HepG2 (cell line): ENCODE measurements around the gene SASH1. TPM values are rescaled to one million over a fixed set of nuclear protein-coding genes. Genes with fewer than 3 reads are reported as not detected.

Source experiments
- ATAC-seq: fragments of 200-7000 bp; cut with Tn5 transposase; 3 replicates; pipeline ENCODE4 v1.9.1; 2020; ENCODE audit warnings: mild to moderate bottlenecking, moderate library complexity
- BruUV-seq: library from RNA; stranded (reverse); fragments of 400-500 nt; replicated peaks from 2 replicates; lab custom pipeline; 2021; lab: Mats Ljungman, UMichigan
- CTCF ChIA-PET: fragments of 300-600 bp; formaldehyde crosslinking; extraction: SDS; loops from one replicate; lab custom pipeline; 2021; ENCODE audit warnings: low total read pairs, inconsistent platforms, low intra/inter-chr PET ratio; lab: Yijun Ruan, JAX
- POLR2A ChIA-PET: fragments of 350-600 bp; sonication (Branson Sonifier 250); formaldehyde crosslinking; loops from one replicate; lab custom pipeline; 2020; ENCODE audit warnings: antibody characterized with exemption, inconsistent platforms; lab: Yijun Ruan, JAX
- DNase-seq: peaks from one replicate; pipeline ENCODE4 v3.0.0-alpha.2; 2015; ENCODE audit warnings: low spot score
- FAIRE-seq: peaks from 3 replicates; lab custom pipeline; 2011; peaks lifted over from hg19 to GRCh38; lab: Jason Lieb, UNC
- H2AFZ ChIP-seq: one replicate; pipeline ENCODE4 v1.6.1; 2011; ENCODE audit warnings: low read length, inconsistent platforms
- H3K27ac ChIP-seq: fragments of 300-600 bp; 3 replicates; pipeline ENCODE4 v1.8.0; 2011; ENCODE audit warnings: mixed run types, mild to moderate bottlenecking, mixed read lengths, low read length, inconsistent platforms; ENCODE audit not compliant: insufficient read depth; ENCODE audit errors: extremely low read length
- H3K27me3 ChIP-seq, 2 experiments: fragments of 200-600 bp in 1 of 2; 2 replicates in 1 of 2; 3 replicates in 1 of 2; pipeline versions ENCODE4 v1.6.0 to v1.8.0; 2011; ENCODE audit warnings: low read length in 2 of 2, mild to moderate bottlenecking in 2 of 2, moderate library complexity in 2 of 2, inconsistent platforms in 1 of 2; ENCODE audit not compliant: insufficient read depth in 2 of 2, control insufficient read depth in 1 of 2
- H3K36me3 ChIP-seq, 2 experiments: fragments of 200-600 bp in 1 of 2; replicated peaks in 1 of 2; 2 replicates in 1 of 2; 3 replicates in 1 of 2; pipeline versions ENCODE4 v1.5.1 to v1.8.0; 2011; ENCODE audit warnings: low read length in 2 of 2, inconsistent platforms in 1 of 2; ENCODE audit not compliant: insufficient read depth in 2 of 2, control insufficient read depth in 1 of 2
- H3K4me1 ChIP-seq: 2 replicates; pipeline ENCODE4 v1.5.1; 2012; ENCODE audit warnings: low read length, inconsistent platforms; ENCODE audit not compliant: insufficient read depth
- H3K4me2 ChIP-seq: 2 replicates; pipeline ENCODE4 v1.6.0; 2011; ENCODE audit warnings: low read depth, low read length, inconsistent platforms
- H3K4me3 ChIP-seq, 3 experiments: fragments of 200-600 bp in 1 of 3; sonication (generic), shearing (Covaris generic) in 1 of 3; replicated peaks in 1 of 3; 2 replicates each; pipeline ENCODE4 v1.5.1; 2011 to 2016; ENCODE audit warnings: low read length in 3 of 3, inconsistent platforms in 2 of 3, low read depth in 2 of 3, mild to moderate bottlenecking in 2 of 3, control low read depth in 1 of 3, mixed read lengths in 1 of 3; ENCODE audit not compliant: insufficient read depth in 1 of 3
- H3K79me2 ChIP-seq: one replicate; pipeline ENCODE4 v1.6.1; 2011; ENCODE audit warnings: low read length, inconsistent platforms; ENCODE audit not compliant: insufficient read depth
- H3K9ac ChIP-seq: 2 replicates; pipeline ENCODE4 v1.6.0; 2011; ENCODE audit warnings: mild to moderate bottlenecking, low read depth, low read length, inconsistent platforms; ENCODE audit not compliant: insufficient read depth
- H3K9me3 ChIP-seq: 2 replicates; pipeline ENCODE4 v1.5.1; 2012; ENCODE audit warnings: mild to moderate bottlenecking, low read length
- H4K20me1 ChIP-seq: 2 replicates; pipeline ENCODE4 v1.6.0; 2011; ENCODE audit warnings: inconsistent platforms, mild to moderate bottlenecking, low read length, moderate library complexity; ENCODE audit not compliant: insufficient read depth
- FOXA3 ChIP-seq: IDR thresholded peaks from 2 replicates; pipeline ENCODE4 v1.6.1; 2016; ENCODE audit warnings: missing genetic modification reagents, missing compliant biosample characterization
- GTF2F1 ChIP-seq: fragments of 150-350 bp; IDR thresholded peaks from 2 replicates; pipeline ENCODE4 v1.6.1; 2014; ENCODE audit warnings: low read length
- HES4 ChIP-seq: sonication (generic); formaldehyde crosslinking; IDR thresholded peaks from 2 replicates; pipeline ENCODE4 v1.9.0; 2021; ENCODE audit warnings: mild to moderate bottlenecking, missing genetic modification reagents, borderline replicate concordance
- ZNF543 ChIP-seq: sonication (generic); formaldehyde crosslinking; IDR thresholded peaks from 2 replicates; pipeline ENCODE4 v1.4.0; 2020; ENCODE audit warnings: mild to moderate bottlenecking, missing genetic modification reagents
- WGBS: methylation state at CpG from one replicate; pipeline ENCODE4 v1.1.6; 2017; ENCODE audit warnings: low lambda C conversion rate; 5-methylcytosine and 5-hydroxymethylcytosine counted together
- in situ Hi-C: cut with HindIII; loops from 2 replicates; pipeline ENCODE4 v1.10.0; 2017; ENCODE audit warnings: low pct_unique_long_range_greater_than_20kb; ENCODE audit not compliant: extremely low pct_ligation_motif_present
- intact Hi-C: fragments of 100-400 bp; cut with micrococcal nuclease; formaldehyde crosslinking; loops from one replicate; pipeline ENCODE4 v1.10.0; 2022; ENCODE audit not compliant: unreplicated experiment
- polyA plus RNA-seq, 8 experiments: library from polyadenylated mRNA; depleted of rRNA in 3 of 8; stranded (reverse) in 7 of 8; unstranded in 1 of 8; fragments of >200 nt; fragmentation: Illumina TruSeq in 4 of 8; extraction: Trizol in 4 of 8; gene quantifications; 2 replicates each; pipeline versions ENCODE4 v1.2.1 to v1.2.3, GENCODE V29; 2011 to 2016; ENCODE audit warnings: low read depth in 4 of 8, missing spikeins in 1 of 8, mixed read lengths in 1 of 8; ENCODE audit not compliant: insufficient read depth in 1 of 8
- total RNA-seq, 5 experiments: library from RNA; depleted of rRNA; stranded (reverse); fragments of >200 nt; fragmentation: Illumina TruSeq; extraction: Trizol; gene quantifications; 2 replicates each; pipeline ENCODE4 v1.2.3, GENCODE V29; 2016; ENCODE audit warnings: low read depth in 1 of 5
- TF ChIP-seq, protein P1 (sequence below): IDR thresholded peaks from 2 replicates; pipeline ENCODE4 v1.6.1; 2016
- TF ChIP-seq, protein P2 (sequence below): sonication (generic); formaldehyde crosslinking; IDR thresholded peaks from 2 replicates; pipeline ENCODE4 v1.4.0; 2020; ENCODE audit warnings: missing genetic modification reagents

Gene SASH1
- total and polyA plus RNA-seq, 2 of the 13 experiments (the other 11 are each of a cell fraction or from before 2014, with no cell fraction given), result 7.5 to 8.2 TPM

DNA sequence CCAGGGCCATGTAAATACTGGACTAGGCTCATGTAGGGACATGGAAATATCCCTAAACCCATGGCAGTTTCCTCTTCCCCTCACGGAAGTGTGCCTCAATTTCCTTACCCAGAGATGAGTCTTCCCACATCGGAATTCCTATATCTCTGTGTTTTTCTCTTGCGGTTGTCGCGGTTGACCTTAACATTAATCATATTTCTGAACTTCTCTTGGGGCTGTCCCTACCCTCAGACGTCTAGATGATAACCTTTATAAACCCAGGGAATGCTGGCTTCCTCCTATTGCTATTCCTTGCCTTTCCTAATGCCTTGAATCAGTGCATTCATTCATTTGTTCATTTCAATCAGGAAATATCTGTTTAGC, 160.1 kb downstream of the SASH1 start:
- WGBS, result 95% methylated on average over 6 of the region's 6 CpGs
- DNase-seq (no peak), ATAC-seq (no peak)
- no peaks in the 10 kb centered on the region; a peak in 1 of 5 replicates for H3K36me3 ChIP-seq
- H3K4me3 ChIP-seq, result no peak overlapping the region
- H3K27ac ChIP-seq, result no peak overlapping the region
- H3K4me2 ChIP-seq, result no peak overlapping the region
- ChIA-PET POLR2A (no interaction called here), CTCF (no interaction called here)
- in situ Hi-C loops, result no loop called here
- BruUV-seq, result no TSS peak
- no peak overlapping the region for H3K9ac ChIP-seq
- TF ChIP-seq, protein P1, sequence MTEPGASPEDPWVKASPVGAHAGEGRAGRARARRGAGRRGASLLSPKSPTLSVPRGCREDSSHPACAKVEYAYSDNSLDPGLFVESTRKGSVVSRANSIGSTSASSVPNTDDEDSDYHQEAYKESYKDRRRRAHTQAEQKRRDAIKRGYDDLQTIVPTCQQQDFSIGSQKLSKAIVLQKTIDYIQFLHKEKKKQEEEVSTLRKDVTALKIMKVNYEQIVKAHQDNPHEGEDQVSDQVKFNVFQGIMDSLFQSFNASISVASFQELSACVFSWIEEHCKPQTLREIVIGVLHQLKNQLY (CRISPR knock-in tag), result no peak
- TF ChIP-seq HES4 (no peak), ZNF543 (CRISPR knock-in tag) (no peak)
- TF ChIP-seq, protein P2, sequence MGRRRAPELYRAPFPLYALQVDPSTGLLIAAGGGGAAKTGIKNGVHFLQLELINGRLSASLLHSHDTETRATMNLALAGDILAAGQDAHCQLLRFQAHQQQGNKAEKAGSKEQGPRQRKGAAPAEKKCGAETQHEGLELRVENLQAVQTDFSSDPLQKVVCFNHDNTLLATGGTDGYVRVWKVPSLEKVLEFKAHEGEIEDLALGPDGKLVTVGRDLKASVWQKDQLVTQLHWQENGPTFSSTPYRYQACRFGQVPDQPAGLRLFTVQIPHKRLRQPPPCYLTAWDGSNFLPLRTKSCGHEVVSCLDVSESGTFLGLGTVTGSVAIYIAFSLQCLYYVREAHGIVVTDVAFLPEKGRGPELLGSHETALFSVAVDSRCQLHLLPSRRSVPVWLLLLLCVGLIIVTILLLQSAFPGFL (CRISPR knock-in tag), result no peak
- TF ChIP-seq, all 625 proteins: peak for 0
- H3K4me1 ChIP-seq, result no peaks in the 10 kb centered on the region
- H2AFZ ChIP-seq, result no peak overlapping the region
- no peaks in the 10 kb centered on the region for H3K9me3 ChIP-seq
- intact Hi-C loops, result no loop called here
- no peaks in the 10 kb centered on the region for H3K27me3 ChIP-seq
- no peak for FAIRE-seq
- no peaks in the 10 kb centered on the region for H3K79me2 ChIP-seq
- H4K20me1 ChIP-seq, result no peaks in the 10 kb centered on the region

DNA sequence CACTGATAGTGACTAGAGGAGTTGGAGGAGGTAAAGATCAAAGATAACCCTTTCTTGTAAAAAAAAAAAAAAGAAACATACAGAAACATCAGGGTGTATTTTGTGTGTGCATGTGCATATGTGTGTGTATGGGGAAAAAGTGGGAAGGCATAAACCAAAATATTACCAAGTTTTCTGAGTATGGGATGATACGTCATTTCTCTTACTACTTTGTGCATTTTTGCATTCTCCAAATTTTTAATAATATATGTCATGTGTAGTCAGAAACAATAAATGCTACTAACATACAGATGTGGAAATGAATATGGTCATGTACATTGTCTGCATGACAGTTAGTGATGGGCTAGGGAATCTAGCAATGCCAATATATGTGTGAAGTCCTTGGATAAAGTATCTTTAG, 161.1 kb downstream of the SASH1 start:
- Histone ChIP-seq H3K79me2 (no peaks in the 10 kb centered on the region), H3K4me3 (no peak overlapping the region)
- DNase-seq, result no peak
- WGBS, result 73% methylated on average over 1 of the region's 1 CpG
- TF ChIP-seq FOXA3 (CRISPR knock-in tag), result no peak
- TF ChIP-seq GTF2F1, result no peak
- TF ChIP-seq, all 625 proteins: peak for 0
- no peaks in the 10 kb centered on the region; a peak in 1 of 5 replicates for H3K36me3 ChIP-seq
- CTCF ChIA-PET, result no interaction called here
- H3K9me3 ChIP-seq, result no peaks in the 10 kb centered on the region
- no peaks in the 10 kb centered on the region for H3K27me3 ChIP-seq
- H2AFZ ChIP-seq, result no peak overlapping the region
- FAIRE-seq, result no peak
- intact Hi-C loops (no loop called here), in situ Hi-C loops (no loop called here)
- no peaks in the 10 kb centered on the region for H4K20me1 ChIP-seq
- H3K4me1 ChIP-seq, result no peaks in the 10 kb centered on the region
- no TSS peak for BruUV-seq
- POLR2A ChIA-PET, result no interaction called here
- no peak overlapping the region for H3K27ac ChIP-seq
- H3K9ac ChIP-seq, result no peak overlapping the region
- no peak overlapping the region for H3K4me2 ChIP-seq
- ATAC-seq, result no peak
